HepG2 (cell line): ENCODE results near the gene POMT2. TPM values are rescaled to one million over a fixed set of nuclear protein-coding genes. Genes with fewer than 3 reads are reported as not detected.
A peak's percentile ranks its signal among the peaks of the same experiment; 100 is the strongest.

ENCODE experiments used
- AHDC1 ChIP-seq: sonication (generic); formaldehyde crosslinking; IDR thresholded peaks from 2 replicates; pipeline ENCODE4 v1.5.1; 2020; ENCODE audit warnings: mild to moderate bottlenecking, missing genetic modification reagents, borderline replicate concordance
- ATF4 ChIP-seq, 2 experiments: fragments of 450-650 bp in 1 of 2; sonication (generic) in 1 of 2; formaldehyde crosslinking; IDR thresholded peaks; 2 replicates each; pipeline versions ENCODE4 v1.5.0 to v1.8.0; 2020 to 2022; ENCODE audit warnings: mild to moderate bottlenecking in 1 of 2, missing genetic modification reagents in 1 of 2
- BCL6 ChIP-seq: IDR thresholded peaks from 2 replicates; pipeline ENCODE4 v1.6.1; 2016; ENCODE audit warnings: missing genetic modification reagents, missing compliant biosample characterization
- CREM ChIP-seq, 2 experiments: sonication (generic) in 1 of 2; formaldehyde crosslinking in 1 of 2; IDR thresholded peaks; 2 replicates each; pipeline versions ENCODE4 v1.4.0 to v1.6.1; 2016 to 2020; ENCODE audit warnings: antibody characterized with exemption in 1 of 2, mild to moderate bottlenecking in 1 of 2, missing genetic modification reagents in 1 of 2
- EP300 ChIP-seq, 3 experiments: sonication (generic) in 1 of 3; formaldehyde crosslinking in 1 of 3; IDR thresholded peaks; 2 replicates each; pipeline versions ENCODE4 v1.5.1 to v1.6.1; 2011 to 2020; ENCODE audit warnings: low read depth in 2 of 3, low read length in 2 of 3, borderline replicate concordance in 1 of 3, improper control_type of control experiment in 1 of 3, mild to moderate bottlenecking in 1 of 3, missing genetic modification reagents in 1 of 3, moderate library complexity in 1 of 3
- FOSL1 ChIP-seq: sonication (generic); formaldehyde crosslinking; IDR thresholded peaks from 2 replicates; pipeline ENCODE4 v1.9.0; 2021; ENCODE audit warnings: missing genetic modification reagents, borderline replicate concordance
- FOSL2 ChIP-seq: sonication (generic); formaldehyde crosslinking; IDR thresholded peaks from 2 replicates; pipeline ENCODE4 v1.4.0; 2020; ENCODE audit warnings: missing genetic modification reagents
- FOXP1 ChIP-seq, 2 experiments: fragments of 450-650 bp in 1 of 2; IDR thresholded peaks; 2 replicates each; pipeline ENCODE4 v1.6.1; 2017 to 2018; ENCODE audit warnings: antibody characterized with exemption in 1 of 2
- HNF4A ChIP-seq: sonication (generic); formaldehyde crosslinking; IDR thresholded peaks from 2 replicates; pipeline ENCODE4 v1.4.0; 2020; ENCODE audit warnings: missing genetic modification reagents
- JUNB ChIP-seq: sonication (generic); formaldehyde crosslinking; IDR thresholded peaks from 2 replicates; pipeline ENCODE4 v1.8.0; 2022; ENCODE audit warnings: missing genetic modification reagents, mild to moderate bottlenecking, borderline replicate concordance
- RARA ChIP-seq: IDR thresholded peaks from 2 replicates; pipeline ENCODE4 v1.6.1; 2016; ENCODE audit warnings: missing genetic modification reagents, missing compliant biosample characterization
- SIX4 ChIP-seq: sonication (generic); formaldehyde crosslinking; IDR thresholded peaks from 2 replicates; pipeline ENCODE4 v1.4.0; 2020; ENCODE audit warnings: missing genetic modification reagents
- SOX6 ChIP-seq, 2 experiments: fragments of 450-650 bp in 1 of 2; sonication (generic) in 1 of 2; formaldehyde crosslinking in 1 of 2; IDR thresholded peaks; 2 replicates each; pipeline versions ENCODE4 v1.4.0 to v1.6.1; 2017 to 2020; ENCODE audit warnings: antibody characterized with exemption in 1 of 2, mild to moderate bottlenecking in 1 of 2, missing genetic modification reagents in 1 of 2
- STAT5B ChIP-seq: sonication (generic); formaldehyde crosslinking; IDR thresholded peaks from 2 replicates; pipeline ENCODE4 v1.4.0; 2020; ENCODE audit warnings: missing genetic modification reagents
- TBX2 ChIP-seq: sonication (generic); formaldehyde crosslinking; IDR thresholded peaks from 2 replicates; pipeline ENCODE4 v1.5.0; 2020; ENCODE audit warnings: missing genetic modification reagents, mild to moderate bottlenecking, borderline replicate concordance
- TFE3 ChIP-seq: IDR thresholded peaks from 2 replicates; pipeline ENCODE4 v1.6.1; 2016
- ZMAT3 ChIP-seq: sonication (generic); formaldehyde crosslinking; conservative IDR thresholded peaks from 2 replicates; pipeline ENCODE4 v1.7.0; 2021; ENCODE audit warnings: missing genetic modification reagents
- ZNF446 ChIP-seq: sonication (generic); formaldehyde crosslinking; IDR thresholded peaks from 2 replicates; pipeline ENCODE4 v1.5.0; 2020; ENCODE audit warnings: mild to moderate bottlenecking, missing genetic modification reagents
- ZNF780A ChIP-seq: sonication (generic); formaldehyde crosslinking; IDR thresholded peaks from 2 replicates; pipeline ENCODE4 v1.8.0; 2022; ENCODE audit warnings: mild to moderate bottlenecking, missing genetic modification reagents, moderate library complexity
- polyA plus RNA-seq, 8 experiments: library from polyadenylated mRNA; depleted of rRNA in 3 of 8; stranded (reverse) in 7 of 8; unstranded in 1 of 8; fragments of >200 nt; fragmentation: Illumina TruSeq in 4 of 8; extraction: Trizol in 4 of 8; gene quantifications; 2 replicates each; pipeline versions ENCODE4 v1.2.1 to v1.2.3, GENCODE V29; 2011 to 2016; ENCODE audit warnings: low read depth in 4 of 8, missing spikeins in 1 of 8, mixed read lengths in 1 of 8; ENCODE audit not compliant: insufficient read depth in 1 of 8
- total RNA-seq, 5 experiments: library from RNA; depleted of rRNA; stranded (reverse); fragments of >200 nt; fragmentation: Illumina TruSeq; extraction: Trizol; gene quantifications; 2 replicates each; pipeline ENCODE4 v1.2.3, GENCODE V29; 2016; ENCODE audit warnings: low read depth in 1 of 5

Gene POMT2
- total and polyA plus RNA-seq, 2 of the 13 experiments (the other 11 are each of a cell fraction or from before 2014, with no cell fraction given), result 15.3 to 15.9 TPM

- TF ChIP-seq AHDC1, result 0 out of 2 replicates have a peak, but pooled peaks have one; percentile 19
- TF ChIP-seq ZNF780A (CRISPR knock-in tag), result no peak
- TF ChIP-seq BCL6 (CRISPR knock-in tag), result 0 out of 2 replicates have a peak, but pooled peaks have one; percentile 30
- TF ChIP-seq ZMAT3, result no peak
- TF ChIP-seq RARA (CRISPR knock-in tag), result peak; percentile 50; the same call in 1 of the 2 replicates
- TF ChIP-seq SIX4 (CRISPR knock-in tag), result no peak
- peak; percentile 98 for TF ChIP-seq FOSL2 (CRISPR knock-in tag)
- peak; percentile 79 for TF ChIP-seq JUNB
- TF ChIP-seq ATF4 (CRISPR knock-in tag; IDR thresholded peaks at IDR 0.05), result 0 out of 4 replicates have a peak, but pooled peaks of 1 of the 2 experiments have one; percentile 25
- peak in 1 of 2 experiments; percentile 75; a peak in 1 of 4 replicates for TF ChIP-seq EP300 (IDR thresholded peaks at IDR 0.05; ENCODE audit: low read depth in 2 of 2, low read length in 2 of 2)
- no peak for TF ChIP-seq EP300 (CRISPR knock-in tag; IDR thresholded peaks at IDR 0.05; ENCODE audit: borderline replicate concordance)
- TF ChIP-seq FOXP1 (IDR thresholded peaks at IDR 0.05), result no peak
- TF ChIP-seq FOXP1 (CRISPR knock-in tag; IDR thresholded peaks at IDR 0.05), result peak; percentile 90
- no peak for TF ChIP-seq HNF4A (CRISPR knock-in tag)
- no peak for TF ChIP-seq STAT5B (CRISPR knock-in tag)
- TF ChIP-seq TBX2 (CRISPR knock-in tag), result 0 out of 2 replicates have a peak, but pooled peaks have one; percentile 5
- 0 out of 2 replicates have a peak, but pooled peaks have one; percentile 13 for TF ChIP-seq CREM (IDR thresholded peaks at IDR 0.05)
- no peak for TF ChIP-seq CREM (CRISPR knock-in tag; IDR thresholded peaks at IDR 0.05)
- peak; percentile 57; the same call in 1 of the 2 replicates for TF ChIP-seq FOSL1
- no peak for TF ChIP-seq ZNF446 (CRISPR knock-in tag)
- TF ChIP-seq TFE3 (CRISPR knock-in tag), result peak; percentile 92
- TF ChIP-seq SOX6 (IDR thresholded peaks at IDR 0.05), result no peak
- peak; percentile 13; the same call in 1 of the 2 replicates for TF ChIP-seq SOX6 (CRISPR knock-in tag; IDR thresholded peaks at IDR 0.05)
Measured at GRCh38 chr14:77303417-77304156, 17.1 kb downstream of the POMT2 start (continued).
